ENCODE data around the gene MYL10. TPM values are rescaled to one million over a fixed set of nuclear protein-coding genes. Genes with fewer than 3 reads are reported as not detected.

The MYL10 gene
- total and polyA plus RNA-seq, 10 of the 15 experiments (the other 5 are each of a cell fraction or from before 2014, with no cell fraction given) = not detected

GRCh38 chr7:101589052-101589451, 40.0 kb downstream of the MYL10 start:
- Histone ChIP-seq H4K20me1 (ENCODE audit: control insufficient read depth, insufficient read depth) (no peaks in the 10 kb centered on the region), H3K4me2 (ENCODE audit: control insufficient read depth, insufficient read depth) (no peak overlapping the region), H3K9ac (ENCODE audit: control insufficient read depth, insufficient read depth, low read length) (no peak overlapping the region), H3K4me1 (ENCODE audit: control insufficient read depth, insufficient read depth, low read length) (no peaks in the 10 kb centered on the region), H3K4me3 (no peak overlapping the region), H2AFZ (ENCODE audit: control insufficient read depth, low read depth, low read length) (no peak overlapping the region), H3K27me3 (replicated peaks in 1 of 2; ENCODE audit: control insufficient read depth in 2 of 2, insufficient read depth in 2 of 2, low read length in 1 of 2) (no peaks in the 10 kb centered on the region), H3K79me2 (ENCODE audit: control insufficient read depth, insufficient read depth, low read length) (no peaks in the 10 kb centered on the region), H3K27ac (ENCODE audit: control insufficient read depth, insufficient read depth) (no peak overlapping the region), H3K36me3 (ENCODE audit: control insufficient read depth in 2 of 2, insufficient read depth in 2 of 2, low read length in 1 of 2) (no peaks in the 10 kb centered on the region), H3K9me3 (replicated peaks; ENCODE audit: control insufficient read depth, insufficient read depth, low read length) (no peaks in the 10 kb centered on the region)
- 3% methylated on average over 5 of the region's 5 CpGs for WGBS (ENCODE audit: insufficient coverage, insufficient replicate concordance, low lambda C conversion rate, missing lambda C conversion rate)
- in situ Hi-C loops (cut with MboI) (no loop called here), intact Hi-C loops (cut with micrococcal nuclease; ENCODE audit: unreplicated experiment) (no loop called here)
- FAIRE-seq = no peak
- SMC1A ChIA-PET (ENCODE audit: uncharacterized antibody, unreplicated experiment) = no interaction called here
- DNase-seq (ENCODE audit: low read depth, low spot score) = no peak
- BruUV-seq (replicated peaks) = no TSS peak
- no peak for ATAC-seq
- RAD21 ChIA-PET (ENCODE audit: unreplicated experiment) = no interaction called here
- POLR2A ChIA-PET = no interaction called here
- CTCF ChIA-PET = no interaction called here
- no peak for TF ChIP-seq TCF3 (IDR thresholded peaks at IDR 0.05; ENCODE audit: borderline replicate concordance, insufficient read depth, low read depth, low read length)
- no peak for TF ChIP-seq MAX (IDR thresholded peaks at IDR 0.05; ENCODE audit: low read depth, low read length)
- TF ChIP-seq ZNF687 (IDR thresholded peaks at IDR 0.05) = no peak
- TF ChIP-seq SIX5 (IDR thresholded peaks at IDR 0.05; ENCODE audit: low read depth, low read length, severe bottlenecking) = no peak
- no peak for TF ChIP-seq TAF1 (IDR thresholded peaks at IDR 0.05; ENCODE audit: borderline replicate concordance, low read depth, low read length)
- no peak for TF ChIP-seq FOXM1 (IDR thresholded peaks at IDR 0.05; ENCODE audit: low read depth, low read length)
- TF ChIP-seq SUZ12 (IDR thresholded peaks at IDR 0.05; ENCODE audit: unreplicated experiment) = no peak
- no peak for TF ChIP-seq ZBTB33 (IDR thresholded peaks at IDR 0.05)
- TF ChIP-seq FOS (IDR thresholded peaks at IDR 0.05; ENCODE audit: borderline replicate concordance, extremely low read depth, insufficient read length) = no peak
- TF ChIP-seq MEF2A (IDR thresholded peaks at IDR 0.05; ENCODE audit: insufficient read depth, low read depth, low read length) = no peak
- TF ChIP-seq E2F4 (IDR thresholded peaks at IDR 0.05; ENCODE audit: low read depth, low read length) = no peak
- TF ChIP-seq ZNF207 (IDR thresholded peaks at IDR 0.05; ENCODE audit: borderline replicate concordance) = no peak
- TF ChIP-seq SRF (IDR thresholded peaks at IDR 0.05; ENCODE audit: low read depth in 2 of 2, low read length in 2 of 2) = no peak
- TF ChIP-seq CBX3 (IDR thresholded peaks at IDR 0.05; ENCODE audit: borderline replicate concordance, low read depth) = no peak
- no peak for TF ChIP-seq CTCF (IDR thresholded peaks at IDR 0.05 in 2 of 3, conservative IDR thresholded peaks at IDR 0.05 in 1 of 3; ENCODE audit: control insufficient read depth in 2 of 3, extremely low read depth in 1 of 3, insufficient read depth in 1 of 3, low read depth in 3 of 3, low read length in 3 of 3)
- TF ChIP-seq TARDBP (IDR thresholded peaks at IDR 0.05; ENCODE audit: borderline replicate concordance) = no peak
